ENCODE results near the gene STKLD1.

STKLD1 gene

DNA sequence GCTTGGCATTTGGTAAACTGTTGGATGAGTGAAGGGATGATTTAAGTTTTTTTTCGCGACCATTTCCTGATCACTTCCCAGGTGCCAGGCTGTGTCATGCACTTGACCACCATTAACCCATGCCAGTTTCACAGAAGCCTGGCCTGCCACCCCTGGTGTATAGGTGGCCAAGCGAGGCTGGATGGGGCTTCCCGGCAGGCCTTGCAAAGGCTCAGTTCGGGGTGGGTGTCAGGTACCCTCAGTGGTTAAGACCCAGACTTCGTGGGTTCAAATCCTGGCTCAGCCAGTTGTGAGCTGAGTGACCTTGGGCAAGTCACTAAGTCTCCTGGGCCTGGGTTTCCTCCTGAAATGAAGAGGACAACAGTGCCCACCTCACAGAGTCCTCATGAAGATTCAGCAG, 30.6 kb upstream of the STKLD1 start:
- DNase-seq (ENCODE audit: low read depth, low spot score), result no peak

- DNase-seq (ENCODE audit: low read depth, low spot score), result no peak
These were observed 30.0 kb upstream of the STKLD1 start for GRCh38 chr9:133346021-133346785.

DNA sequence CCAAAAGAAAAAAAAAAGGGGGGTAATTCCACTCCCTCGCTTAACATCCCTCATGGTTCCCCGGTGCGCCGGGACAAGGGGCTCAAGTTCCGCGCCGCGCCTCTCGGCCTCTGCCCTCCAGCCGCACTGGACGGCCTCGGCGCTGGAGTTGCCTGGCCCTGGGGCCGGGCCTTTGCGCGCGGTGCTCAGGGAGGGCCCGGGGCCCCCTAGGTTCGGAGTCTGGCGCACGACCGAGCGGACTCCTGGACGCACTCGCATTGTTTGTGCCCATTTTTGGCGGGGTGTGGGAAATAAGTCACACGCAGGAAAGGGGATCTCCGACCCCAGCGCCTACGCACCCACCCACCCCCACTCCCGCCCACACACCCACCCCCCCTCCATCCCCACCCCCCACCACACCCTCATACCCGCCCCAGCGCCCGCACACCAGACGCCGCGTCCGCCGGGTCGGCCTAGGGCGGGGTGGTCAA, 28.6 kb upstream of the STKLD1 start:
- no peak for DNase-seq (ENCODE audit: low read depth, low spot score)

DNA sequence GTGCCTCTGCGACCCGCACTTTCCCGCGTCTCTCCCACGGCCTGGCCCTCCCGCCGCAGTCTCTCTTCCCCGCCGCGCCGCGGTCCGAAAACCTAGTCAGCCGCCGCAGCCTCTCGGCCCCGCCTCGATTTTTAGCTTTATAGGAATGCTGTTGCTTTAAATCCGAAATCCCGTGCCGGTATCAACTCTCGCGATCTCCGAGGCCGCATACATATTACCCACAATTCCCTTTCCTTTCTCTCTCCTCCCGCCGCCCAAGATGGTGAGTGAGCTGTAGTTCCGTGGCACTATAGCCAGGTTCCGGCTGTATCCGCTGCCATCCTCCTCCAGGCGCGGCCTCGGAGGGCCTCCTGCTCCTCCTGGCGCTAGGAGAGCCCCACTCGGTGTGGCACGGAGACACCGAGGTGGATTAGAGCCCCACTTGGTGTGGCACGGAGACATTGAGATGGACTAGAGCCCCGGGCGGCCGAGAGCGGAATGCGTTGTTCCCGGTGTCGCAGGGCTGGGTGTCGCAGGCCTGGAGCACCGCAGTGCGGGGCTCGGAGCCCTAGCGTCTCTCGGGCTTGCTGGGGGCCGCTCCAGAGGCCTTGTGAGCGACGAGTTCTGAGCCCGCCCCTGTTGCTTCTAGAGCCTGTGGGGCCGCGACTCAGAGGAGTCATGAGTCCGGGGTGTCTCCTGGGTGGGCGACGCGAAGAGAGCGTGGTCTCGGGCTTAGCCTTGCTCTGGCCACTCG, 28.0 kb upstream of the STKLD1 start, which contains the start of the genes MED22 and RPL7A:
Gene MED22 (minus strand): TSS at position 147 of the 733 bp plus-strand sequence. CDS start 1,469 bp downstream, outside the sequence.
Gene RPL7A (plus strand): TSS at position 234 of the 733 bp plus-strand sequence. CDS start 26 bp downstream, at position 260.
- DNase-seq (ENCODE audit: low read depth, low spot score), result peak; percentile 83

- no peak for DNase-seq (ENCODE audit: low read depth, low spot score)
These were observed 27.2 kb upstream of the STKLD1 start for GRCh38 chr9:133348718-133349573.

DNA sequence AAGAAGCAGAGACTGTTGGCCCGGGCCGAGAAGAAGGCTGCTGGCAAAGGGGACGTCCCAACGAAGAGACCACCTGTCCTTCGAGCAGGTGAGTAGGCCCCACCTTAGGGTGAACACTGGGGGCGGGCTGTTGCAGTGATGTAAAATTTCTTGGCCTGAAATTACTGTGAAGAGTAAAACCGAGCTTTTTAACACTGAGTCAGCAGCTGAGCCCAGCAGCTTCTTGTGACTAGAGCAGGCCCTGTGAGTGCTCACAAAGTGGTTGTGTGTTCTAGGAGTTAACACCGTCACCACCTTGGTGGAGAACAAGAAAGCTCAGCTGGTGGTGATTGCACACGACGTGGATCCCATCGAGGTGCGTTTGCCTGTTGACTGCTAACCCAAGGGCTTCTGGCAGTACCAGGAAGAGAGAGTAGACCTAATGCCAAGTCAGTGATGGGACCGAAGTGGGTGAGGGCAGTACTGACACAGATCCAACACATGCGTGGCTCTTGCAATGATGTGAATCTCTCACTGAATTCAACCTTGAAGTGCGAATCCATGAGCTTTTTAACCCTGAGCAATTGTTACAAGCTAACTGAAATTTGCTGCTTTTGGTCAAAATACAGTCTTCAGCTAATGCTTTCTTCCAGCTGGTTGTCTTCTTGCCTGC, 26.1 kb upstream of the STKLD1 start:
- no peak for DNase-seq (ENCODE audit: low read depth, low spot score)

GRCh38 chr9:133351526-133351907, 24.6 kb upstream of the STKLD1 start:
- DNase-seq (ENCODE audit: low read depth, low spot score), result no peak

DNA sequence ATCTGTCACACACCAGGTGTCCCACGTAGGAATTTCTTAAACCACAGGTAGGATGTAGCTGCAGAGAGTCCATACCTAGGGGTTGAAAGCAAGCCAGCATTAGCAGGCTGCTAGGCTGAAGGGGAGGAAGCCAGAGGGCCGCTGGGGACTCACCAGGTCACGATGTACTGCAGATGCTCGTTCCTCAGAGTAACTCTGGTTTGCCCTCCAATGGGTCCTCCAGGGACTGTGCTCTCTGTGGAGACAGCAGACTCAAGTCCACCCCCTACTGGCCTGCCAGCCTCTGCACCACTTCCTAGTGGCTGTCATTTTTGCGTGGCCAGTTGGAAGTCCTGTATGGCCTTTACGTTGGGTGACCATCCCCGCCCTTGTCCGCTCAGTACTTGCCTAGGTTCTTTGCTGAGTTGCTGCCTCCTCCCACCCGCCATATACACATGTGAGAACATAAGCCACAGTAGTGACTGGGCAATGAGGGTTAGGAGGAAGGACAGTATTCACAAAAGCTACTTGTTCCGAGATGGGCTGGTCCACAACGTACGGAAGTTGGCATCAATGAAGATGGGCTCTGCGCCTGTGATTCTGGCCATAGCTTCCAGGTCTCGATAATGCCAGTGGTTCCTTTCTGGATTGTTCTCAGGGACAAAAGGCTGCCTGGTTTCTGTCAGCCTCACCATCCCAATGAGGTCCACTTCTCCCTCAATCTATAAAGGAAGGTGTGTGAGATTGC, 24.1 kb upstream of the STKLD1 start:
- DNase-seq (ENCODE audit: low read depth, low spot score), result no peak

GRCh38 chr9:133352635-133353340, 23.4 kb upstream of the STKLD1 start:
- no peak for DNase-seq (ENCODE audit: low read depth, low spot score)

- no peak for DNase-seq (ENCODE audit: low read depth, low spot score)
These were observed 22.6 kb upstream of the STKLD1 start for GRCh38 chr9:133353548-133353947.

GRCh38 chr9:133354766-133355165, 21.4 kb upstream of the STKLD1 start:
- DNase-seq (ENCODE audit: low read depth, low spot score), result no peak

GRCh38 chr9:133355881-133356357, 20.2 kb upstream of the STKLD1 start:
- no peak for DNase-seq (ENCODE audit: low read depth, low spot score)

- DNase-seq (ENCODE audit: low read depth, low spot score), result peak; percentile 74
These were observed 19.6 kb upstream of the STKLD1 start, which contains the start of the genes SURF1 and SURF2 for GRCh38 chr9:133356391-133357091. Gene SURF1, minus strand, starts transcription at chr9:133356487. Its CDS starts 34 bp downstream, at chr9:133356453. Gene SURF2, plus strand, starts transcription at chr9:133356550. Its CDS starts 43 bp downstream, at chr9:133356593.

GRCh38 chr9:133357656-133358055, 18.5 kb upstream of the STKLD1 start:
- no peak for DNase-seq (ENCODE audit: low read depth, low spot score)

DNA sequence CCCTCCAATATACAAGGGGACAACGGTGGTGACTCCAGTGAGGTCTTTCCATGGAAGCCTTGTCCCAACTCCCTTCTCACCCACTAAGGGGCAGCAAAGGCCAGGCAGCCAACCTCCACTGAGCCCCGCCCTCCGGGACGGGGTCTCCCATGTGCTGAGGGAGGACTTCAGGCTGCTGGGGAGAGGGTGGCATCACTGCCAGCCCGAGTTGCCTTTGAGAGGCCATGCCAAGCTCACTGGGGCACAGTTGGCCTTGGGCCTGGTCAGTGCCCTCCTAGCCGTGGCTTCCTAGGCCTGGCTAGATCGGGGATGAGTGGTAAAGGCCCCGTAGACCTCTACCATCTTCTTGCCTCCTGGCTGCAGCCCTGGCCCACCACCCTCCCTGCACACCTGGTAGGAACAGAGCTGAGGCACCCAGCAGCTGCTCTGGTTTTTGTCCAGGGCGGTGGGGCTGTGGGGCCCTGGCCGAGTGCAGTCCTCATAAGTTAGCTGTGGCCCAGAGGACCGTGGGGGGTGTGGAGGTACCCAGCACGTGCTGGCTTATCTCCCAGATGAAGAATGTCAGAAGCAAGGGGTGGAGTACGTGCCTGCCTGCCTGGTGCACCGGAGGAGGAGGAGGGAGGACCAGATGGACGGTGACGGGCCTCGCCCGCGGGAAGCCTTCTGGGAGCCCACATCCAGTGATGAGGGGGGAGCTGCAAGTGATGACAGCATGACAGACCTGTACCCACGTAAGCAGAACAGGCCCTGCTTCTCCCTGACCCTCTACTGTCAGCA, 16.6 kb upstream of the STKLD1 start:
- no peak for DNase-seq (ENCODE audit: low read depth, low spot score)

DNA sequence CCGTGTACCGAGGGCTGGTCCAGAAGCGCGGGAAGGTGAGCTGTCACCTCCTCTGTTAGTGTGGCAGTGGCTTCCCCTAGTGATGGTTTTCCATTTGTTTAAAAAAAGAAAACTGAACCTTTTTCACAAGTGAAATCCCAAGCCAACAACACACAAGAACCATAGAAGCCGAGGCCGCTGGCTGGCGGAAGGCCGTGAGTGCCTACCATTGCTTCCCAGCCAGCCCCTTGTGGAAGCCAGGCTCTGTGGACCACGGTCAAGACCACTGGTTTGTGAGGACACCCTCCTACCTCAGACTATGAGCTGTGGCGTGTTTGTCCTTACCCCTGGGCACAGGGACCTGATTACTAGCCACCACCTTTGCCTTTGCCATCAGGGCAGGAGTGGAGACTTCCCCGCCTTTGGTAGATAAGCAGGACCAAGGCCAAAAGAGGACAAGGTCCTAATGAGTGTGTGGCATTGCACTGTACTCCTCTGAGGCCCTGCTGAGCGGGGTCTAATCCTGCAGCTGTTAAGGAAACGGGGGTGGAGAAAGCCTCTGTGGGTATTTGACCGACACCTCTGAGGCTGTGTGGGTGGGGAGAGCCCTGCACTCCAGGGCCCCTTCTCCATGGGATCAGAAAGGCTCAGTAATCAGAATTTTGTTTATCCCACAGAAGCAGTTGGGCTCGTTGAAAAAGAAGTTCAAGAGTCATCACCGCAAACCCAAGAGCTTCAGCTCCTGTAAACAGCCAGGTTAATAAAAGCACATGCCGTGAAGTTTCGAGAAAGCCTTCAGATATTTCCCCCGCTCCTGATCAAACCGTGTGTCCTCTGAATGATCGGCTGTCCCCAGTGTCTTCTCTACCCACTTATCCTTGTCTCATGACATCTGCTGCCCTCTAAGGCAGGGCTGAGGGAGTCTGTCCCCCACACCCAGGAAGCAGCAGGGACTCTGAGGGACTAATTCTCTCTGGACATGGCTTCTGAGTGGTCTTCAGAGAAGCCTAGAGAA, 15.5 kb upstream of the STKLD1 start:
- DNase-seq (ENCODE audit: low read depth, low spot score), result no peak

Measured in activated CD4-positive, CD25-positive, alpha-beta regulatory T cell treated with anti-CD3 and anti-CD28 coated beads, Interleukin-2, amount 50 U/mL, for 16 hours (primary cell).